NCI-H69 (cell line): Measurements from ENCODE around the gene RASA3.

Experiments
- DNase-seq: peaks from one replicate; lab custom pipeline; 2025; lab: John Stamatoyannopoulos, UW

RASA3 gene

DNA sequence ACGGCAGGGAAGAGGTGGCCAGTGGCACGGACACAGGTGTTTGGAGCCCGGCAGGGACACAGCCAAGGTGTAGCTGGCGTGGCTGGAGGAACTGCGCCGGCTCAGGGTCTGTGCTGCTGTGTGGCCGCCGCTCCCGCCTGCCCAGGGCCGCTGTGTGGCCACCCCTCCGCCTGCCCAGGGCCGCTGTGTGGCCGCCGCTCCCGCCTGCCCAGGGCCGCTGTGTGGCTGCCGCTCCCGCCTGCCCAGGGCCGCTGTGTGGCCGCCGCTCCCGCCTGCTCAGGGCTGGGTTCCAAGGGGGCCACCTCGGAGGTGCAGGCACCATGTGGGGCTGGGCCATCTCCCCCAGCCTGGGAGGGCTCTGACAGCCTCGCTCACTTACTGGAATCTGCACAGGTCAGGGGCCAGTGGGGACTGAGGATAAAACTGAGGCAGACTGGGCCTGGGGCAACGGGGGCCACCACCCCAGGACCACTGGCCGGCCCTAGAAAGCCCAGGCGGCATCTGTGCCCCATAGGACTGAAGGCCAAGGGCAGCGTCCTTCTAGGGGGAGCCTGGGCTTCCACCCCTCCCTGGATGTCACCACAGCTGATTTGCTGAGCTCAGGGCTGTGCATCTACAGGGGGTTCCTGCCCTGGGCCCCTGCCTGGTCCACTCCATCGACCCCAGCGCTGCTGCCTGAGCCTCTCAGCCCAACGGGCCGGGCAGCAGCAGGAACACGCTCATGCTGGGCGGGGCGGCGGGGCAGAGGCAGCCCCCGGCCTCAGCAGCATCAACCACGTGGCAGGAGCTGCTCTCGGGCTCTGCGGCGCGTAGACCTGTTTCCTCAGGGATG, 180.1 kb downstream of the RASA3 start:
- DNase-seq = no peak

- DNase-seq = peak; percentile 53
Observed at GRCh38 chr13:113951246-113951999, 181.0 kb downstream of the RASA3 start.

DNA sequence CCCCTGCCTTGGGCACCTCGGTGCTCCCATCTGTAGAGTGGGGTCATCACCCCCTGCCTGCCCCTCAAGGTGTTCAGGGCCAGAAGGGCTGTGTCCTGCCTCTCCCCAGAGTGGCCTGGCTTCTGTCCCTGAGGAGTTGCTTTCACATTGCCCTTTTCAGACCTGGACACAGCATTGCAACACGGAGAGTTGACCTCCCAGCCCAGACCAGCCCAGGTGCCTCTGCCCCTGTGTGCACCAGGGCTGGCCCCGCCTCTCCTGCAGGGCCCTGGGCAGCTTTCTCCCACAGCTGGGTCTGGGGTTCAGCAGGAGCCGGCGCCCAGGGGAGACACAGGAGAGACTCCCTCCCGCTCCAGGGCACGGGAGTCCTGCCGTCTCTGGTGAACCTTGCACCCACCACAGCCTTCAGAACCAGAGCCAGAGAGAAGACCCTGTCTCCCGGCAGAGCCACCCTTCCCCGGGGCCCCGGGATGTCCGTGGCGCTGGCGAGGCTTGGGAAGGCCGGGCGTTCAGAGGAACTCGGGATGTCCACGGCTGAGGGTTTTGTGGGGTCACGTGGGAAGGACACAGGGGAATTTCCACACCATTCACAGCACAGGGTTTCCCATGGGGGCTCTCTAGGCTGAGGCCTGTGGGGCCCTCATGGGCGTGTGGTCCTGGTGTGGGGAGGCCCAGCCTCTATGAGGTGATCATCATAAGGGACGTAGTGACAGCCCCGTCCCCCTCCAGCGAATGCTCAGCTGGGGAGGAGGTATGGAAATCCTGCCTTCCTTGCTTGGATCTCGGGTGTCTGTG, 181.8 kb downstream of the RASA3 start:
- no peak for DNase-seq

DNA sequence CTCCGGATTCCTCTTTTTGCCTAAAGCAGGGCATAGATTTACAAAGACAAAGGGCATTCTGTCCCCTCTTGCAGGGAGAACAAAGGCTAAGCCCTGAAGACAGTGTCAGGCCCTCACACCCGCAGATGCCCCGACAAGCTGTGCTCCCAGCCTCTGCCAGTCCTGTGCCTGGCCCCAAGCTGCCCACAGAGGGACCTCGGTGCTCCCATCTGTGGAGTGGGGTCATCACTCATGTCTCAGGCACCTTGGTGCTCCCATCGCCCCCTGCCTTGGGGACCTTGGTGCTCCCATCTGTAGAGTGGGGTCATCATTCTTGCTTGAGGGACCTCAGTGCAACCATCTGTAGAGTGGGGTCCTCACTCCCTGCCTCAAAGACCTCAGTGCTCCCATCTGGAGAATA, 182.9 kb downstream of the RASA3 start:
- no peak for DNase-seq

GRCh38 chr13:113948034-113948742, 184.2 kb downstream of the RASA3 start:
- DNase-seq = no peak

- DNase-seq = peak; percentile 58
Observed at GRCh38 chr13:113947311-113948033, 185.0 kb downstream of the RASA3 start.

DNA sequence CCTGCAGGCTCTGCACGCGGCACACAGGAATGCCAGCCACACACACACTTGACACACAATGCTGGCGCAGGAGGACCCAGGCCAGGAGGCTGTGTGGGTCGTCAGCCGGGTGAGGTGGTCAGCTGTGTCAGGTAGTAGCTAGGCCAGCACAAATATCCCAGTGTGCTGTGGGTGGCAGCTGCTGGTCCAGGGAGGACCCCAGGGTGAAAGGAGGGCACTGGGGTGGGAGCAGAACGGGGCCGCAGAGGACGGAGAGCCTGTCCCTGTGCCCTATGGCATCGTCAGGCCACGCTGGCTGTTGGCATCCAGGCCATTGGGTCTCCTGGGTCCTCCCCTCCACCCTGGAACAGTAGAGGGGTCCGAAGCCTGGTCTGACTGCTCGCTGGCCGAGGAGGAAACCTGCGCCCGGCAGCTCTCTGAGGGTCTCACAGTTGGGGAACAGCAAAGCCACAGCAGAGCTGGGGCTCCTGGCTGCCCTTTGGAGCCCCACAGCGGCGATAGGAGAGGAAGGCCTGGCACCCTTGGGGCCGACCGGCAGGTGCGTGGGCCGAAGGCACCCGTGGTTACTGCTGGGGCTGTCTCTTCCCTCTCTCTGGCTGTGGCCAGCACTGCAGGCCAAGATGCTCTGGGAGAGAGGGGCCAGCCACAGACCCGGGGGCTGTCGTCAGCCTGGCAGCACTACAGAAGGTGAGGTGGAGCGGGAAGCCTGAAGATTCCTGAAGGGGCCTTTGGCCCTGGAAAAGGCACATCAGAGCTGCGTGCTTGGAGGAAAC, 185.8 kb downstream of the RASA3 start:
- DNase-seq = no peak

- no peak for DNase-seq
Observed at GRCh38 chr13:113945857-113946408, 186.5 kb downstream of the RASA3 start.

GRCh38 chr13:113943821-113944565, 188.4 kb downstream of the RASA3 start:
- DNase-seq = no peak

DNA sequence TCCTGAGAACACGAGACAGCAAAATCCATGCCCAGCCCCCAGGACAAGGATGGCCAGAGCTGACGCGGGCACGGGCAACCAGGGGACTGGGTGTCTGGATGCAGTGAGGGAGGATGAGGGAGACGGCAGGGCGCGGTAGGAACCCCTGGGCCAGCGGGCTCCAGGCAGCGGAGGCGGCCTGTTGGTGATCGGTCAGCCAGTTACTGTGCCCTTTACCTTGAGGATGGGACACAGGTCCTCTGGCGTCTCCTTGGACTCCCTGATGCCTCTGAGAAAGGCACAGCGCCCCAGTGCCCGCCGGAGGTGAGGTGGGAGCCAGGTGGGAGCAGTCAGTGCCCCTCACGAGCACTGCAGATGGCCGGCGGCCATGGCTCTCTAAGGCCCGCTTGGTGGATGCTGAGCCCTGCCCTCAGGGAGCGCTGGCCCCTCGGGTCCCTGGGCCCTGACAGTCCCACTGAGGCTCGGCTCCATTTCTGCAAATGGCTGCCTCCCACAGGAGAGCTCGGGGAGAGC, 189.8 kb downstream of the RASA3 start:
- no peak for DNase-seq

DNA sequence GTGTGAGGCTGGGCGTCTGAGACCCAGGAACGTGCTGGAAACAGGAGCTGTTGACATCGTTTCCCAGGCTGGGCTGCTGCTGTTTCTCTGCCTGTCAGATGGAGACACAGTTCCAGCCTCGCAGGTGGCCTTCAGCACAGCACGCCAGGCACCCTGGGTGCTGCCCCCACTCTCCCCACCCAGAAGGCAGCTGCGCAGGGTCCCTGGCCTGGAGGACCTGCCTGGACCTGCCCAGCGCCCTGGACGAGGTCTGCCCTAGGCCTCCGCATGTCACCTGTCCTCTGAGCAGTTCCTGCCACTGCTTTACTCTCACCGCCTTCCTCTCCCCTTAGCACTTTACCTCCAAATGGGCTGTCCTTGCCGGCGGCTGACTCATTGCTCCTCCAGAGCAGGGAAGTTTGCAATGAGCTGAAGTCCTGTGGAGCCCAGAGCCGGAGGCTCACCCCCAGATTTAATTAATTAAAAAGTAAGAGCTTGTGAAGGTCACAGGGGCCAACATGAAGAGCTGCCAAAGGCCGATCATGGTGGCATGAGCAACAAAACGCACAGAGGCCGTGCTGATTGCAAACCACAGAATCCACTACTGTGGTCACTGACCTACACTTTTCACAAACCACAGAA, 190.7 kb downstream of the RASA3 start:
- DNase-seq = peak; percentile 28

DNA sequence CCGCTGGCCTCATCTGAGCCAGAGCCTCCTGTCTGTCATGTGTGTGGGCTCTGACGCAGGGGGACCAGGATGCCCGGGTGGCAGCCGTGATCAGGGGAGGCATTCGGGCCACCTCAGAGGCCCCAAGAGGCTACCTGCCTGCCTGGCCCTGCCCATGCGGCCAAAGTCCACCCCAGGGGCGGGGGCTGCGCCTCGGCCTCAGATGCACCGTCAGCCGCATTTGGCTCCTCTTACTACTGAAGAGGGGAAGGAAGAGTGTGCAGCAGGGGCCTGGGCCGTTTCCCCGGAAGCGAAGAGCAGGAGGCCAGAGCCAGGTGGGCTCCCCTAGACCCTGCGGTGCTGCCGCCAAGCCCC, 192.5 kb downstream of the RASA3 start:
- no peak for DNase-seq

- no peak for DNase-seq
Observed at GRCh38 chr13:113939129-113939943, 193.1 kb downstream of the RASA3 start.

DNA sequence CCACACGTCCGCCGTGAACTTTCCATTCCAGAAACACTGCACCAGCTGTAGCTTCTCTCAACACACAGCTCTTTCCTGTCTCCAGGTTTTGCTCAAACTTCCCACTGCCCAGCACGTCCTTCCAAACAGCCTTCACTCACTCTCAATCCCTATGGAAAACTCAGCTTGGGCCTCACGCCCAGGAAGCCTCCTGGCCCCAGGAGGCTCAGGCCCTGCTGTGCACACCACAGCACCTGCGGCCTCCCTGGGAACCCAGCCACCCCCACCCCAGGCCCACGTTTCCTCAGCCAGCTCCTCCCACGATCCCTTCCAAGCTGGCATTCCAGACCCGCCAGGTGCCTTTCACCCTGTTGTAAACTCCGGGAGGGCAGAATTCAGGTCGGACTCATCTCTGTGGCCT, 193.7 kb downstream of the RASA3 start:
- DNase-seq = peak; percentile 59

DNA sequence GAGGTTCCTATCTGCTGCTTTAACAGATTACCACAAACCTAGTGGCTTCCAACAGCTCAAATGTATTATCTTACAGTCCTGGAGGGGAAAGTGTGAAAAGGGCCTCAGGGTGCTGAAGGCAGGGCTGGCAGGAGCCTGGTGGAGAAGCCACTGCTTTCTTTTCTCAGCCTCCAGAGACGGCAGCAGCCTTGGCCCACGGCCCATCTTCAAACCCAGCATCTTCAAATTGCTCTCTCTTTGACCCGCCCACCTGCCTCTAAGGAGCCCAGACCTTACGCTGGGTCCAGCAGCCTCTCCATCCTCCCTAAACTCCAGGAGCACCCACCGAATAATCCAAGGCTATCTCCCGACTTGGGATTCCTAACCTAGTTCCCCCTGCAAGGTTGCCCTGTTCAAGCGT, 194.2 kb downstream of the RASA3 start:
- no peak for DNase-seq

DNA sequence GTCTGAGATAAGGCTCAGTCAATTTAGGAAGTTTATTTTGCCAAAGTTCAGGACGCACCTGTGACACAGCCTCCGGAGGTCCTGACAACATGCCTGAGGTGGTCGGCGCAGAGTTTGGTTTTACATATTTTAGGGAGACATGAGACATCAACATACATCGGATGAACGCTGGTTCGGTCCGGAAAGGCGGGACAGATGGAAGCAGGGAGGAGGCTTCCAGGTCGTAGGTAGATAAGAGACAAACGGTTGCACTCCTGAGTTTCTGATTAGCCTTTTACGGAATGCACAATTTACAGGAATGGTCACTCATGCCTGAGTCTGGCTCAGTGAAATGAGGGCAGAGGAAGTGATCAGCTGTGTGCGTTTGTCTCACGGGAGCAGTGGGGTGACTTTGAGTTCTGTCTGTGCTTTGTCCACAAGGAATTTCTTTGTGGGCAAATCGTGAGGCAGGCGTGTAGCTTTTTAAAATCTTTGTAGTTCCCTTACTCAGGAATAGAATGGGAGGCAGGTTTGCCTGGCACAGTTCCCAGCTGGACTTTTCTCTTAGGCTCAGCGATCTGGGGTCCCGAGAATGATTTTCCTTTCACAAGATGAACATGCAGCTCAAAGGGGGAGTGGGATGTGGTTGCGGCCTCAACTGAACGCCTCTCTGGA, 194.8 kb downstream of the RASA3 start:
- DNase-seq = no peak

GRCh38 chr13:113937073-113937472, 195.3 kb downstream of the RASA3 start:
- no peak for DNase-seq
